ENCODE data around the gene SLC9A3. TPM values are rescaled to one million over a fixed set of nuclear protein-coding genes. Genes with fewer than 3 reads are reported as not detected.

The SLC9A3 gene
- total RNA-seq, 1 experiment from 2014 or later, result 0.85 TPM

DNA sequence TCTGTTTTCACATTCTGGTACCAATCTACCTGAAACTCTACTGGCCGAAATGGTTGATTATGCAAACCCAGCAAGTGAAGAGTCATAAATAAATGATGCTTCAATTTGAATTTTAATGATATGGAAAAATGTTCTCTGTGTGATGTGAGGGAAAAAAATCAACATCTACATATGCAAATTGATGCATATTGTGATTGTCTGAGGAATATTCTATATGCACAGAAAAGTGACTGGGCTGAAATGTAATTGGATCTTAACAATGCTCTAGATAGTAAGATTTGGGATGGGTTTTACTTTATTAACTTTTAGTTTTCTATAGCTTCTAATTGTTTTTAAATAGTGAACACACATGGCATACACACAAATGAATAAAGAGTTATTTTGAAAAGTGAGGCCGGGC, 25.0 kb upstream of the SLC9A3 start:
- no peak overlapping the region for H2BK20ac ChIP-seq (ENCODE audit: low read depth, low read length, poor library complexity, severe bottlenecking)
- H3K79me1 ChIP-seq (ENCODE audit: insufficient read depth, low read depth, low read length, poor library complexity, severe bottlenecking), result no peaks in the 10 kb centered on the region
- no peaks in the 10 kb centered on the region for H3K9me3 ChIP-seq (ENCODE audit: control insufficient read depth, low read depth, low read length)
- no peak overlapping the region for H3T11ph ChIP-seq (ENCODE audit: low read length)
- no peak overlapping the region for H2BK12ac ChIP-seq (ENCODE audit: insufficient read length, low read depth, low read length)
- no peak overlapping the region for H3K4ac ChIP-seq (ENCODE audit: low read depth, low read length)
- H3K23ac ChIP-seq (ENCODE audit: insufficient read length, low read depth, low read length), result no peak overlapping the region
- H2BK120ac ChIP-seq (ENCODE audit: low read depth, low read length, poor library complexity, severe bottlenecking), result no peak overlapping the region
- no peak overlapping the region for H2BK15ac ChIP-seq (ENCODE audit: low read depth, low read length)
- no peak overlapping the region for H2AFZ ChIP-seq (ENCODE audit: low read length)
- H3K4me1 Mint-ChIP-seq, result peaks cover 4 to 6% of the 10 kb centered on the region in 2 experiments; a peak in 3 of 4 replicates
- no peaks in the 10 kb centered on the region for H3K9me3 Mint-ChIP-seq
- H2AK5ac ChIP-seq (ENCODE audit: insufficient read length, low read length), result no peak overlapping the region
- no peaks in the 10 kb centered on the region for H3K79me2 ChIP-seq (ENCODE audit: insufficient read depth, low read length)
- no peak overlapping the region for H3K14ac ChIP-seq (ENCODE audit: insufficient read depth, low read length)
- no peaks in the 10 kb centered on the region for H3K23me2 ChIP-seq (ENCODE audit: insufficient read length, low read depth, low read length, poor library complexity, severe bottlenecking)
- no peak overlapping the region for H3K18ac ChIP-seq (ENCODE audit: insufficient read length, low read depth, low read length)
- H4K5ac ChIP-seq (ENCODE audit: insufficient read length, low read depth, low read length), result no peak overlapping the region
- WGBS (ENCODE audit: extremely low coverage, insufficient read length, low lambda C conversion rate), result no CpG with 5 or more reads among the region's 2 CpGs
- no peaks in the 10 kb centered on the region; the same call in 1 of the 2 replicates for H3K27me3 ChIP-seq (ENCODE audit: insufficient read depth, low read length)
- no peak overlapping the region for H3K4me3 Mint-ChIP-seq
- H3K27ac Mint-ChIP-seq, result no peak overlapping the region
- H3K56ac ChIP-seq (ENCODE audit: insufficient read length, low read depth, low read length), result no peak overlapping the region
- no peak overlapping the region for H4K8ac ChIP-seq (replicated peaks; ENCODE audit: insufficient read length, low read depth, low read length)
- no peak overlapping the region for H3K4me2 ChIP-seq (ENCODE audit: insufficient read depth, insufficient read length, low read length)
- no peaks in the 10 kb centered on the region for H3K36me3 Mint-ChIP-seq (ENCODE audit: insufficient read depth in 1 of 3, low read depth in 3 of 3)
- no peak for DNase-seq
- H2BK5ac ChIP-seq (ENCODE audit: insufficient read length, low read length), result no peak overlapping the region
- H4K20me1 ChIP-seq (ENCODE audit: control insufficient read depth, insufficient read depth, insufficient read length), result no peaks in the 10 kb centered on the region
- TF ChIP-seq, protein P1, sequence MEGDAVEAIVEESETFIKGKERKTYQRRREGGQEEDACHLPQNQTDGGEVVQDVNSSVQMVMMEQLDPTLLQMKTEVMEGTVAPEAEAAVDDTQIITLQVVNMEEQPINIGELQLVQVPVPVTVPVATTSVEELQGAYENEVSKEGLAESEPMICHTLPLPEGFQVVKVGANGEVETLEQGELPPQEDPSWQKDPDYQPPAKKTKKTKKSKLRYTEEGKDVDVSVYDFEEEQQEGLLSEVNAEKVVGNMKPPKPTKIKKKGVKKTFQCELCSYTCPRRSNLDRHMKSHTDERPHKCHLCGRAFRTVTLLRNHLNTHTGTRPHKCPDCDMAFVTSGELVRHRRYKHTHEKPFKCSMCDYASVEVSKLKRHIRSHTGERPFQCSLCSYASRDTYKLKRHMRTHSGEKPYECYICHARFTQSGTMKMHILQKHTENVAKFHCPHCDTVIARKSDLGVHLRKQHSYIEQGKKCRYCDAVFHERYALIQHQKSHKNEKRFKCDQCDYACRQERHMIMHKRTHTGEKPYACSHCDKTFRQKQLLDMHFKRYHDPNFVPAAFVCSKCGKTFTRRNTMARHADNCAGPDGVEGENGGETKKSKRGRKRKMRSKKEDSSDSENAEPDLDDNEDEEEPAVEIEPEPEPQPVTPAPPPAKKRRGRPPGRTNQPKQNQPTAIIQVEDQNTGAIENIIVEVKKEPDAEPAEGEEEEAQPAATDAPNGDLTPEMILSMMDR (conservative IDR thresholded peaks at IDR 0.05), result no peak
- no peaks in the 10 kb centered on the region for H3K4me1 ChIP-seq (ENCODE audit: insufficient read depth, low read length)
- H4K91ac ChIP-seq (ENCODE audit: insufficient read length, low read depth, low read length), result no peak overlapping the region
- no peak overlapping the region for H3K27ac ChIP-seq (ENCODE audit: insufficient read length, low read depth, low read length)
- H3K9ac ChIP-seq (ENCODE audit: extremely low read depth, insufficient read length, low read length), result no peak overlapping the region
- H3K27me3 Mint-ChIP-seq (ENCODE audit: low read depth), result peaks cover 56% of the 10 kb centered on the region

Measured in H9 (cell line).